ENCODE measurements around the gene BHLHA15.

BHLHA15 gene

DNA sequence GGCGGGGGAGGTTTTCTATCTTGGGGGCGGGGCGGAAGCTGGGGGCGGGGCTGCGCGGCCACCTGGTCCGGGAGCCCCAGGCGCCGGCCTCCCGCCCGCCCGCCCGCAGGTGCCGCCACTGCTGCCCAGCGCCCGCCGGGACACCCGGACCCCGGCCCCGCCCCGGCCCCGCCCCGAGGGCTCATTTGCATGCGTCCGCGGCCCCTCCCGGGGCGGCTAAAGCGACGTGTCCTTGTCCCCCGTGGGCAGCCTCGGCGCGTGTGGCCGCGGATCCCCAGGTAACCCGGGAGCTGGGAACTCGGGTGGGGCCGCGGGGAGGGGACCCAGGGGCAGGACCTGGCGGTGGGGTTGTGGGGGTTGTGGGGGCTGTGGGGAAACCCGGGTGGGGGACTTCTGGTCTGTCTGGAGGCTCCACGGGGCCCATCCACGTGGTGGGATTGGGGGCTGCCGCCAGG, at the start of gene BHLHA15:
BHLHA15 (plus strand) TSS at position 219 of the 455 bp plus-strand sequence. CDS start 871 bp downstream, outside the sequence.
- no peak for DNase-seq (ENCODE audit: extremely low spot score, insufficient read length, low read depth)
- no peak for FAIRE-seq

DNA sequence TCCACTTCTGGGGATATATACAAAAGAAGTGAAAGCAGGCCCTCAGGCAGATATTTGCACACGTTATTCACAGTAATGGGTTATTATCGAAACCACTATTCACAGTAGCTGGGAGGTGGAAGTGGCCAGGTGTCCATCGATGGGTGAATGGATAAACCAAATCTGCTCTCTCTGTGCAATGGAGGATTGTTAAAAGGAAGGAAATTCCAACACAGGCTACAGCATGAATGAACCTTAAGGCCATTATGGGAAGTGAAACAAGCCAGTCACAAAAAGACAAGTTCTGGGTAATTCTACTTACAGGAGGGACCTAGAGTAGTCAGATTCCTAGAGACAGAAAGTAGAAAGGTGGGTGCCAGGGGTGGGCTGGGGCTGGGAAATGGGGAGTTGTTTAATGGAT, 48.5 kb upstream of the BHLHA15 start:
- FAIRE-seq = no peak
- no peak for DNase-seq (ENCODE audit: extremely low spot score, insufficient read length, low read depth)

GRCh38 chr7:98163269-98163668, 48.0 kb upstream of the BHLHA15 start:
- FAIRE-seq (no peak), DNase-seq (ENCODE audit: extremely low spot score, insufficient read length, low read depth) (no peak)

- FAIRE-seq (no peak), DNase-seq (ENCODE audit: extremely low spot score, insufficient read length, low read depth) (no peak)
Measured at GRCh38 chr7:98163704-98164494, 47.3 kb upstream of the BHLHA15 start.

DNA sequence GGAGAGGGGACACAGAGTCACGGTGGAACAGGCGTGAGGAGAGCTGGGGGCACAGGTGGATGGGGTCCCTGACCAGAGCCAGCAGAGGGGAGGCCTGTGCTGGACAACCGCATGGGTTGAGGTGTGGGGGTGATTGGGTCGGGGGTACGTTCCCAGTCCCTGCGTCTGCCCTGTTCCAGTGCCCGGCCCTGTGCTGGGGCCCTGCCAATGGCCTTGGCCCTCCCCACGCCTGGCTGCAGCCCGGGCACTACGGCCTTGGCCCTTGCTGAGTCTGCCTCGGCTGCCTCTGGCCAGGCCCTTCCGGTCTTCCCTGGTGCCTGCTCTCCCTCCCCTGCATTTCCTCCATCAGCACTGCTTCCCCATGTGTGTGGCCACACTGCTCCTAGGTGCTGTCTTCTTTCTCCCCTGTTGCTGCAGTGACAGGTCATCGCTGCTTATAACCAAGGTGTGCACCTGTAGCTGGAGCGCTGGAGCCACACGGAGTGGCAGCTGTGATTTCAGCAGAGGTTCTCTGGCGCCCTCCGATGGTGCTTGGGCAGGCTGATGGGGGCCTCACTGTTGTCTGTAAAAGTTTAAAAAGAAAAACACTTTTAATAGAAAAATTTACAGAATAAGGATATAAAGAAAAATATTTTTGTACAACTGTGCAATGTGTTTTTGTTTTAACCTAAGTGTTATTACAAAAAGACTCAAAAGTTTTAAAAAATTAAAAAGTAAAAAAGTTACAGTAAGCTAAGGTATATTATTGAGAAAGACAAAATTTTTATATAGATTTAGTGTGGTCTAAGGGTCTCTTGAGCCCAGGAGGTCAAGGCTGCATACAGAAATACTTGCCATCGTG, 45.2 kb upstream of the BHLHA15 start:
- DNase-seq (ENCODE audit: extremely low spot score, insufficient read length, low read depth) = no peak
- FAIRE-seq = no peak

DNA sequence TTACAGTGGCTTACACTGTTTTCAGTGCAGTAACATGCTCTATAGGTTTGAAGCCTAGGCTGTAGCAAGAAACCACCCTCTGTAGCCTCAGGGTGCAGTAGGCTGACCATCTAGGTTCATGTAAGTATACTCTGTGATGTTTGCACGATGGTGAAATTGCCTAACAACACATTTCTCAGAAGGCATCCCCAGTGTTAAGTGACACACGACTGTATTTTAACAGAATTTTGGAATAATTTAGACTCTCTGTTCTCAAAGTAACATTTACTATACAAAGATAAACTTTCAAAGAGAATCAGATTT, 44.6 kb upstream of the BHLHA15 start:
- DNase-seq (ENCODE audit: extremely low spot score, insufficient read length, low read depth) (no peak), FAIRE-seq (no peak)

GRCh38 chr7:98167653-98168052, 43.6 kb upstream of the BHLHA15 start:
- FAIRE-seq = no peak
- DNase-seq (ENCODE audit: extremely low spot score, insufficient read length, low read depth) = no peak

GRCh38 chr7:98168181-98168903, 42.9 kb upstream of the BHLHA15 start:
- DNase-seq (ENCODE audit: extremely low spot score, insufficient read length, low read depth) (peak; percentile 73), FAIRE-seq (peak; percentile 89)

- DNase-seq (ENCODE audit: extremely low spot score, insufficient read length, low read depth) (no peak), FAIRE-seq (no peak)
Measured at GRCh38 chr7:98168904-98169621, 42.2 kb upstream of the BHLHA15 start.

DNA sequence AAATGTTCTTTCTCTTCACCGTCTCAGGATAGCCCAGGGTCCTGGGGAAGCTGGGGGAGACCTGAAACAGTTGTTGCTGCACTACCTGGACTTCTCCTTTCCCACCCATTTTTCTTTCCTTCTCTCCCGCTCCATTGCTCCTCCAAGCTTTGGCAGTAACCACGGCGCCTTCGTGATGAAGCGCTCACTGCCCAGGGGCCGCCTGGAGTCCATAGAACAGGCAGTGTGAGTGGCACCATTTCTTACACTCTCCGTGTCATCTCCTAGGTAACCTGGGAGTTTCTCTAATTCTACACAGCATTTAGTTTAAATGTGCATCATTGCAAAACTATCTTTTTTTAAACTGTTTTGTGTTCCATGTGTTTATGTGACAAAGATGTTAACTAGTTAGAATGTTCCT, 40.3 kb upstream of the BHLHA15 start:
- FAIRE-seq (no peak), DNase-seq (ENCODE audit: extremely low spot score, insufficient read length, low read depth) (no peak)

GRCh38 chr7:98171449-98171848, 39.8 kb upstream of the BHLHA15 start:
- FAIRE-seq (no peak), DNase-seq (ENCODE audit: extremely low spot score, insufficient read length, low read depth) (no peak)

DNA sequence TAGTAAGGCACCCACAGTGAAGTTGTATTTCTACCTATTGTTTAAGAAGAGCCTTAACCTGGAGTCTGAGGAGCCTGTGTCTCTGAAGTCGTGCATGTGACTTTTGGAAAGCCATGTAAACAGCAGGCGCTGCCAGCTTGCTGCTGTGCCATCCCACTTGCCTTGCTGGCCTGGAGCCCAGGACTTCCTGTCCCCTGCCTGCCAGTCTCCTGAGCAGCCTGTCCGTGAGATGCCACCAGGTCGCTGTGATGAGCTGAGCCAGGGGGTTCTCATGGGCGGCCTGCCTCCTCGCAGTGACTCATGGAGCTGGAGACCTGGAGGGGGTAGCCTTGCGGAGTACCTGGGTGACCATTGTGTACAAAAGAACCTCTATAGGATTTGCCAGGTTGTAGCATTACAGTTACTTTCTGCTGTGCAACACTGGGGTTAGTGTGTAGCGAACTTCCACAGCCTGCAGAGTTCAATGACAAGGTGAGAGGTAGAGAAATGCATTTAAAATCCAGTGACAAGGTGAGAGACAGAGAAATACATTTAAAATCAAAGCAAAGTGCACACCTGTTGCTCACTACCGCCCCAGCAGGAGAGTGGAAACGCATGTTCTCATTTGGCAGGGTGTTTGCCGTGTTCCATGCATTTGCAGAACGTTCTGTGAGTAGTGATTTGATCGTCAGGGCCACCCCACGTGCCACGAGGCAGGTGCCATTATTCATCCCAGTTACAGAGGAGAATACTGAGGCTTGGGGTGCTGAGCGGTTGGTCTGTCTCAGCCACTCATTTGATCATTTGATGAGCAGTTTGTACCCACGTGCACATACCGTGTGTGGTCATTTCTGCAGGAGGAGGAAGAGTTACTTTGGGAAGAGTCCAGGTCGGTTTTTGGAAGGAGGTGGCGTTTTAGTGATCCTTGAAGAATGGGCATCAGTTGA, 36.6 kb upstream of the BHLHA15 start:
- DNase-seq (ENCODE audit: extremely low spot score, insufficient read length, low read depth) (no peak), FAIRE-seq (no peak)

DNA sequence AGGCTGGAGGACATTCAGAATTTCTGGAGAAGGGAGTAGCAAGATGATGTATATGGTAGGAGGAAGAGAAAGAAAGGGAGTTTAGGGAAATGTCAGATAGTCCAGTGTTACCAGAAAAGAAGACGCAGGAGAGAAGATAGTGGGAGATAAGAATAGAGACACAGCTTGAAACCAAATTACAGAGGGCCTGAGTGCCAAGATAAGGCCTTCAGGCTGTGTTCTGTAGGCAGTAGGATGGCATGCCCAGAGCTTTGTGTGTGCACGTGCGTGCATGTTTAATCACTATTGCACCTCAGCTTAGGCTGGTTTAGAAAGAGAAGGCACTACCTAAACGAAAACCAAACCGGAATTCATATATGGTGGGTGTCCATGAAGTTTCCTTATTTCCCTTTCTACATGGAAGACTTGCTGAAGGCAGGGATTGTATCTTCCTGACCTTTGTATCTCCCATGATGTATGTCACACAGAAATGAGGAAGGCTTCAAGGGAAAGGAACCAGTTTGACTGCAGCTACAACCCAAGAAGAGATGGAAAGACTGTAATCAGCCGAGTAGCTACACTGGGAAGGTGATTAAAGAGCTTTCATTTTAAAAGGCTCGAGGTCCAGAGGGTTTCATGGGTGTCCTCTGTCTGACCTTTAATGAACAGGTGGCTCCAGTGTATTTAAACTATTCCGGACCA, 35.8 kb upstream of the BHLHA15 start:
- DNase-seq (ENCODE audit: extremely low spot score, insufficient read length, low read depth) = no peak
- no peak for FAIRE-seq

- DNase-seq (ENCODE audit: extremely low spot score, insufficient read length, low read depth) (no peak), FAIRE-seq (no peak)
Measured at GRCh38 chr7:98177553-98177952, 33.7 kb upstream of the BHLHA15 start.

GRCh38 chr7:98178321-98178720, 32.9 kb upstream of the BHLHA15 start:
- DNase-seq (ENCODE audit: extremely low spot score, insufficient read length, low read depth) = no peak
- FAIRE-seq = no peak

- no peak for FAIRE-seq
- DNase-seq (ENCODE audit: extremely low spot score, insufficient read length, low read depth) = no peak
Measured at GRCh38 chr7:98178762-98179490, 32.3 kb upstream of the BHLHA15 start.

- FAIRE-seq = no peak
- DNase-seq (ENCODE audit: extremely low spot score, insufficient read length, low read depth) = no peak
Measured at GRCh38 chr7:98180751-98181150, 30.5 kb upstream of the BHLHA15 start.

DNA sequence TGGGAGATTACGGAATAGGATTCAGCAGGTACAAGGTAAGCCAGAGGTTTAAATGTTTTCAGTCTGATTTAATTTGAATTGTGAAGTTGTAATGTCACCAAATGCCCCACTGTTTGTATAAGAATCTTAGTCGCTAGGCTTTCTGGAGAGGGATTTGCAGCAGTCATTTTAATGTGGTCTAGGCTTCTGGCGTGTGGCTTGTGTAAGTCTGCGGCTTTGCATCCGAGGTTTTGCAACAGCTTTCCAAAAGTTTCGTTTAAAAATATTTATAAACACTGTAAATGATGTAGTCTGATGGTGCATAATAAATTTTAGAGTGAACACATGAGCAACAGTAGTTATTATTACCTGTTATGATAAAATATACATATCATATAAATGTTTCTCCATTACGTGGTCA, 26.1 kb upstream of the BHLHA15 start:
- no peak for DNase-seq (ENCODE audit: extremely low spot score, insufficient read length, low read depth)
- no peak for FAIRE-seq

All from GM18507 (cell line).